Lower leg skin (tissue), 4 donors: ENCODE measurements around the gene RFC2. TPM values are rescaled to one million over a fixed set of nuclear protein-coding genes. Genes with fewer than 3 reads are reported as not detected.

Source experiments
- DNase-seq, 2 donors: peaks; one replicate each; pipeline ENCODE4 v3.0.0-alpha.2; 2019; ENCODE audit warnings: low spot score in 2 of 2
- H3K4me3 ChIP-seq: fragments of 200-600 bp; sonication (generic); 2 replicates; pipeline ENCODE4 v1.5.1; 2017; ENCODE audit warnings: mild to moderate bottlenecking, low read depth; ENCODE audit not compliant: poor library complexity, severe bottlenecking
- POLR2A ChIP-seq, 2 donors: fragments of 450-650 bp; IDR thresholded peaks; one replicate each; pipeline ENCODE4 v1.6.1; 2016 to 2017; ENCODE audit warnings: antibody characterized with exemption in 2 of 2, mild to moderate bottlenecking in 1 of 2, moderate library complexity in 1 of 2
- WGBS, 2 donors: methylation state at CpG; one replicate each; pipeline ENCODE4 v1.1.5; 2018; 5-methylcytosine and 5-hydroxymethylcytosine counted together
- intact Hi-C: fragments of 100-400 bp; cut with DNase I; formaldehyde crosslinking; loops from one replicate; pipeline ENCODE4 v1.15.0; 2023; ENCODE audit warnings: low total_unique reads
- total RNA-seq, 4 donors: library from RNA; depleted of rRNA; stranded (reverse); fragments of >200 nt; gene quantifications; one replicate each; pipeline ENCODE4 v1.1.0, GENCODE V29; 2016
- TF ChIP-seq, protein P1 (sequence below), 3 donors: fragments of 450-650 bp; IDR thresholded peaks; one replicate each; pipeline ENCODE4 v1.5.1; 2016; ENCODE audit warnings: antibody characterized with exemption in 3 of 3, mild to moderate bottlenecking in 3 of 3, moderate library complexity in 2 of 3

RFC2 gene
- total RNA-seq, 4 donors from 2014 or later, result 15.3 to 26.5 (median 23.9) TPM

DNA sequence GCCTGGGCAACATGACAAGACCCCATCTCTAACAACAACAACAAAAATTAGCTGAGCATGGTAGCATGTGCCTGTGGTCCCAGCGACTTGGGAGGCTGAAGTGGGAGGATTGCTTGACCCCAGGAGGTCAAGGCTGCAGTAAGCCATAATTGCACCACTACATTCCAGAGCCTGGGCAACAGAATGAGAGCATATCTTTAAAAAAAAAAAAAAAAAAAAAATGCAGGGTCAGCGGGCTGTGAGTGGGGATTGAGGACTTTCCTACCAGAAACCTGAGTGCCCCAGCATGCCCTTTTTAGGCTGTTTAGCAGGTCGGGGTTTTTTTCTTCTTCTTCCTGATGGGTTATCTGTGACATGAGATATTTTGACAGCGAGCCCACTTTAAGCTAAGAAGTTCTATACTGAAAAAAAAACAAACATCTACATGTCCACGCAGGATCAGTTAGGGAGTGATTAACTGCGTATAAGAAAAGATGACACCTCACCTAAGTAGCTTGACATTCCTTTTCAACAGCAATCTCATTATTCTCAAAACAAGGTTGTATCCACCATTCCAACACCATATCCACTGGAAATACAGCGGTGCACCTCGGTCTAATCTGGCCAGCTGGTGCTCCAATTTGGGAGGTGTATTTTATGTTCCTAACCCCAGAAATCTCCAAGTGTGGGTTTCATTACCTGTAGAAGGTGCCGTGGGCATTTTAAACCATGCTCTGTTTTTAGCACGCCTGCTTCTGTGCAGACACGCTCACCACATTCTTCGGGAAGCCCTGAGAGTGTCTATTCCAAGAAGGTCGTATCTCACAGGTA lies 13.8 kb upstream of the RFC2 start:
- no peak overlapping the region for H3K4me3 ChIP-seq
- TF ChIP-seq, protein P1, sequence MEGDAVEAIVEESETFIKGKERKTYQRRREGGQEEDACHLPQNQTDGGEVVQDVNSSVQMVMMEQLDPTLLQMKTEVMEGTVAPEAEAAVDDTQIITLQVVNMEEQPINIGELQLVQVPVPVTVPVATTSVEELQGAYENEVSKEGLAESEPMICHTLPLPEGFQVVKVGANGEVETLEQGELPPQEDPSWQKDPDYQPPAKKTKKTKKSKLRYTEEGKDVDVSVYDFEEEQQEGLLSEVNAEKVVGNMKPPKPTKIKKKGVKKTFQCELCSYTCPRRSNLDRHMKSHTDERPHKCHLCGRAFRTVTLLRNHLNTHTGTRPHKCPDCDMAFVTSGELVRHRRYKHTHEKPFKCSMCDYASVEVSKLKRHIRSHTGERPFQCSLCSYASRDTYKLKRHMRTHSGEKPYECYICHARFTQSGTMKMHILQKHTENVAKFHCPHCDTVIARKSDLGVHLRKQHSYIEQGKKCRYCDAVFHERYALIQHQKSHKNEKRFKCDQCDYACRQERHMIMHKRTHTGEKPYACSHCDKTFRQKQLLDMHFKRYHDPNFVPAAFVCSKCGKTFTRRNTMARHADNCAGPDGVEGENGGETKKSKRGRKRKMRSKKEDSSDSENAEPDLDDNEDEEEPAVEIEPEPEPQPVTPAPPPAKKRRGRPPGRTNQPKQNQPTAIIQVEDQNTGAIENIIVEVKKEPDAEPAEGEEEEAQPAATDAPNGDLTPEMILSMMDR (IDR thresholded peaks at IDR 0.05), result no peak
- TF ChIP-seq POLR2A (IDR thresholded peaks at IDR 0.05), result no peak
- 45 to 48% methylated on average over 13 of the region's 13 CpGs for WGBS, 2 donors
- intact Hi-C loops, result no loop called here
- no peak for DNase-seq

DNA sequence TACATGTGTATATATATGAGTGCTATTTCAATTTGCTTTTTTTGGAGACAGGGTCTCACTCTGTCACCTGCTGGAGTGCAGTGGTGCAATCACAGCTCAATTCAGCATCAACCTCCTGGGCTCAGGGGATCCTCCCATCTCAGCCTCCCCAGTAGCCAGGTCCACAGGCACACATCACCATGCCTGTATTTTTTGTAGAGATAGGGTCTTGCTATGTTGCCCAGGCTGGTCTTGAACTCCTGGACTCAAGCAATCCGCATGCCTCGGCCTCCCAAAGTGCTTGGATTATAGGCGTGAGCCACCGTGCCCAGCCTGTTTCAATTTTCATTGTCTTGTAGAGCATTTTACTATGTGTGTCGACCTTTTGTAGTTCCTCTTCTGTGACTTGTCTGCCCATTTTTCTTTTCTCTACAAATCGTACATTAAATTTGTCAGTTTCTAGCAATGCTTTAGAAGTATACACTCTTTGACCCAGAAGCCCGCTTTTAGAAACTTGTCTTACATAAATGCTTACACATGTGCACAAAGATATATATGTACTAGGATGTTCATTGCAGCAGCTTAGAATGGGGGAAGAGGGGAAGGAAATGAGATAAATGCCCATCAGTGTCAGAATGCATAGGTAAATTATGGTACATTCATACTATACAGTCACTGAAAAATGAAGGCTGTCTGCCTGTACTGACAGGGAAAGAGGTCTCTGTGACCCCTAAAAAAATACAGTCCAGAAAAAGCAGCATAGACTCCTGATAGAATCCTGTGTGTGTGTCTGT lies 12.2 kb upstream of the RFC2 start:
- 72 to 74% methylated on average over 7 of the region's 7 CpGs for WGBS, 2 donors
- TF ChIP-seq, protein P1 (IDR thresholded peaks at IDR 0.05), result no peak
- TF ChIP-seq POLR2A (IDR thresholded peaks at IDR 0.05), result no peak
- no peak overlapping the region for H3K4me3 ChIP-seq
- DNase-seq, result no peak
- intact Hi-C loops, result no loop called here

DNA sequence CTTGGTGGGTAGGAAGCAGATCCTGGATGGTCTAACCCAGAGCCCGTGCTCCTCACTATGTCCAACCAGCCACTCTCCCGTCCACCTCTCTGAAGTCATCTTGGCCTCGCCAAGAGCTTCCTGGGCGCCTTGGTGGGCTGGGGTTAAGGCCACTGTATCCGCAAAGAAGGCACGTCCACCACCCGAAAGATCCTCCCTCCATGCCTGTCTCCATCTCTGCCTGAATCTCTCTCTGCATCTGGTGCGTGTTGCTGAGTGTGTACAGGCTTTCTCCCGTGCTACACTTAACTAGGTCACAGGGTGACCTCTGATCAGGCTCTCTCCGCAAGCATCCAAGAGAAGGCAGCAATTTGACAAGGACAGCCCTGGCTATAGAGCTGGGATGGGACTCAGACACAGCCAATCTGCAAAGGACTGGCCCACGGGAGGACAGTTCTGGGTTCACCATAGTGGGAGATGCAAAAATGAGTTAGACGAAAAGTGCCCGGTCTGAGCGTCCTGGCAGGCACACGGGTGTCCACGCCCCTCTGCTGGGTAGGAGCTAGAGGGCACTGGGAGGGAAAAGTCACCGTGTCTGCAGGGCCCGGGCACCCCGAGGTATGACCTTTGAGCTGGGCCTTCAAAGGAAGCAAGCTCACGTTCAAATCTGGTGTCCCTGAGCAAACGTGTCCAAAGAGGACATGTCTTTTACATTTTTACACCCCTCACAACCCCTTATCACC lies 9.4 kb upstream of the RFC2 start:
- TF ChIP-seq, protein P1 (IDR thresholded peaks at IDR 0.05), result no peak
- no peak for TF ChIP-seq POLR2A (IDR thresholded peaks at IDR 0.05)
- intact Hi-C loops, result no loop called here
- WGBS, 2 donors, result 74 to 78% methylated on average over 21 of the region's 21 CpGs
- no peak overlapping the region for H3K4me3 ChIP-seq
- no peak for DNase-seq

DNA sequence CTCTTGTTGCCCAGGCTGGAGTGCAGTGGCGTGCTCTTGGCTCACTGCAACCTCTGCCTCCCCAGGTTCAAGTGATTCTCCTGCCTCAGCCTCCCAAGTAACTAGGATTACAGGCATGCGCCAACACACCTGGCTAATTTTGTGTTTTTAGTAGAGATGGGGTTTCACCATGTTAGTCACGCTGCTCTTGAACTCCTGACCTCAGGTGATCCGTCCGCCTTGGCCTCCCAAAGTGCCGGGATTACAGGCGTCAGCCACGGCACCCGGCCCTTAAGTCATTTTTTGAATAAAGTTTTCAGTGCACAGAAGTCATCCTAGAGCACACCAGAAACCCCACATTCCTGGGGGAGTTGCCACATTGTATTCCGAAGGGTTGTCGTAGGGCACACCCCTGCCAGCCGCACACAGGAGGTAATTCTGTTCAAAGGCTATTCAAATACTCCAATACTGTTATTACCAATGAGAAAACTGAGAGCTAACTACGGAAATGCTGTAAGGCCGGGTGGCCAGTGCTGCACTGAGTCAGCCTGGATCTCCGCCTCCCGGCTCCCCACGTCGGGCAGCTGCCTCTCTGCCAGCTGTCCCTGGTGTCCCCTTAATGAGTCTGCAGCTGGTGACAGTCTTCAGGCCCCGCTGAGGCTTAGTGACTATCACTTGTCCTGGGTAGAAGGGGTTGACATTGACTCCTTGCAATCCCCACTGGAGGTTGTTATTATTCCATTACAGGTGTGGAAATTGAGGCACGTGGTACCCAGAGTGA lies 8.6 kb upstream of the RFC2 start:
- intact Hi-C loops, result no loop called here
- TF ChIP-seq, protein P1 (IDR thresholded peaks at IDR 0.05), result no peak
- TF ChIP-seq POLR2A (IDR thresholded peaks at IDR 0.05), result no peak
- no peak for DNase-seq
- 82 to 88% methylated on average over 19 to 20 of the region's 20 CpGs for WGBS, 2 donors
- H3K4me3 ChIP-seq, result no peak overlapping the region

DNA sequence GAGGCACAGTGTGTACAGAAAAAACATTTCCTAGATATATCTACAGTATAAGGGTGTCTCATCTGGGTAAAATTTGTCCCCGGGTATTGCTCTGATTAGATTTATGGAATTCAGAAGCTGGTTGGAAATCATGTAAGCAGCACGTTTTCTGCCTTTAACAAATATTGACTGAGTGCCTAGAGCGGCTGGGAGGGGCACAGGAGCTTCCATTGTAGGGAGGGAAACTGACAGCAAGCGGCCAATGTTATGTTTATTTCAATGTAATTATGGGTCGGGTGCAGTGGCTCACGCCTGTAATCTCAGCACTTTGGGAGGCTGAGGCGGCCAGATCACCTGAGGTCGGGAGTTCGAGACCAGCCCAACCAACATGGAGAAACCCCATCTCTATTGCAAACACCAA lies 4.4 kb upstream of the RFC2 start:
- WGBS, 2 donors, result 76 to 80% methylated on average over 9 of the region's 9 CpGs
- H3K4me3 ChIP-seq, result no peak overlapping the region
- TF ChIP-seq, protein P1 (IDR thresholded peaks at IDR 0.05), result no peak
- DNase-seq, result no peak
- intact Hi-C loops, result no loop called here
